SJCRH30 (cell line): Measurements from ENCODE around the gene SLC66A2. TPM values are rescaled to one million over a fixed set of nuclear protein-coding genes. Genes with fewer than 3 reads are reported as not detected.

Experiments
- DNase-seq, 2 experiments: peaks; one replicate each; pipeline ENCODE4 v3.0.0-alpha.2; 2015 to 2020
- H3K27ac ChIP-seq: fragments of 250-450 bp; sonication (Bioruptor Pico); 2 replicates; pipeline ENCODE4 v1.5.1; 2020; ENCODE audit warnings: mild to moderate bottlenecking, moderate library complexity
- H3K27me3 ChIP-seq: fragments of 250-450 bp; sonication (Bioruptor Pico); 2 replicates; pipeline ENCODE4 v1.5.1; 2020; ENCODE audit warnings: mild to moderate bottlenecking, moderate library complexity
- H3K36me3 ChIP-seq: fragments of 250-450 bp; sonication (Bioruptor Pico); 2 replicates; pipeline ENCODE4 v1.5.1; 2020; ENCODE audit warnings: mild to moderate bottlenecking, moderate library complexity
- H3K4me1 ChIP-seq: fragments of 250-450 bp; sonication (Bioruptor Pico); 2 replicates; pipeline ENCODE4 v1.5.1; 2020; ENCODE audit warnings: mild to moderate bottlenecking, moderate library complexity
- H3K4me3 ChIP-seq: fragments of 250-450 bp; sonication (Bioruptor Pico); 2 replicates; pipeline ENCODE4 v1.5.1; 2020; ENCODE audit warnings: mild to moderate bottlenecking, moderate library complexity
- H3K9me3 ChIP-seq: fragments of 250-450 bp; sonication (Bioruptor Pico); replicated peaks from 2 replicates; pipeline ENCODE4 v1.5.1; 2020; ENCODE audit warnings: mild to moderate bottlenecking, moderate library complexity
- total RNA-seq: library from RNA; depleted of rRNA; stranded (reverse); fragments of >200 nt; shearing (Covaris generic); gene quantifications from 2 replicates; pipeline ENCODE4 v1.2.3, GENCODE V29; 2014

SLC66A2 gene
- total RNA-seq, 1 experiment from 2014 or later = 16.3 TPM

DNA sequence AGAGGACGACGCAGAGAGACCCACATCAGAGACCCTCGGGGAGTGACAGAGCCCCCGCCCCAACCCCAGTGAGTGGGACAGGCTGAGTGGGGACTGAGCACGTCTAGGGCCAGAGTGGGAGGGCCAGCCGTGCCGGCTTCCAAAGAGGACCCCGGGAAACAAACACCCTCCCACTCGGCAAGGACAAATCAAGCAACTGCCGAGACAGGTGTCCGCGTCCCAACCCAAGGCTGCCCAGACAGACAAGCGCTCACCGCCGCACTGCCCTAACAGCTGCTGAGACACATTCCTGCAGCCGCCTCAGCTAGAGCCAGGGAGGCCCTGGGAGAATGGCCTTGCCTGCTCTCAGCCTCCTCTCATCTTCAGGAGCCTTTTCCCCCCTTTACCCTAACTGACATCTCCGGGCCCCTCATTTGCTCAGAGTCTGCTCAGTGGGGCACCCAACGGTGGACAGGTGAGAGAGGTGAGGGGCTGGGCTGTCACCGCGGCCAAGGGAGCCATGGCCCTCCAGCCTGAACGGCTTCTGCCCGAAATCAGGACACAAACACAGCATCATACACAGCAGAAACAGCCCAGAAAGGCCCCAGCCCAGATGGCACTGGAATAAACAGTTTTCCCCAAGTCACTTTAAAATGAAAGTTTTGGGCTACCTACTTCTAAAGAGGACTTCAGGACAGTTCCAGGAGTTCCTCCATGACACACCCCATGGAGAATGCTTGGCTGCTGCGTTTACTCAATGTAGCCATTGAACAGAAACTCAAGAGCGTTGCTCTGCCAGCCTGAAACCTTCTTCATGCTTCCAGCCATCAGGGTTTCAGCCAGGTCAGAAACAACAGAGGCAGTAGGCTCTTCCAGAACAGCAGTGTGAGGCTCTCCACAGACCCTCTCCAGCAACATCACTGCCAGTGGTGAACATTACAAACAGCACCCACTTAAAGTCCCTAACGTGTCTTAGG lies 23.6 kb downstream of the SLC66A2 start:
- Histone ChIP-seq H3K4me1 (peaks cover 19% of the 10 kb centered on the region), H3K9me3 (peaks cover 11% of the 10 kb centered on the region; the same call in 1 of the 2 replicates), H3K27me3 (no peaks in the 10 kb centered on the region), H3K4me3 (peak overlapping the region; percentile 41), H3K36me3 (no peaks in the 10 kb centered on the region), H3K27ac (peak overlapping the region; percentile 64)
- peak; percentile 81 to 85 for DNase-seq

DNA sequence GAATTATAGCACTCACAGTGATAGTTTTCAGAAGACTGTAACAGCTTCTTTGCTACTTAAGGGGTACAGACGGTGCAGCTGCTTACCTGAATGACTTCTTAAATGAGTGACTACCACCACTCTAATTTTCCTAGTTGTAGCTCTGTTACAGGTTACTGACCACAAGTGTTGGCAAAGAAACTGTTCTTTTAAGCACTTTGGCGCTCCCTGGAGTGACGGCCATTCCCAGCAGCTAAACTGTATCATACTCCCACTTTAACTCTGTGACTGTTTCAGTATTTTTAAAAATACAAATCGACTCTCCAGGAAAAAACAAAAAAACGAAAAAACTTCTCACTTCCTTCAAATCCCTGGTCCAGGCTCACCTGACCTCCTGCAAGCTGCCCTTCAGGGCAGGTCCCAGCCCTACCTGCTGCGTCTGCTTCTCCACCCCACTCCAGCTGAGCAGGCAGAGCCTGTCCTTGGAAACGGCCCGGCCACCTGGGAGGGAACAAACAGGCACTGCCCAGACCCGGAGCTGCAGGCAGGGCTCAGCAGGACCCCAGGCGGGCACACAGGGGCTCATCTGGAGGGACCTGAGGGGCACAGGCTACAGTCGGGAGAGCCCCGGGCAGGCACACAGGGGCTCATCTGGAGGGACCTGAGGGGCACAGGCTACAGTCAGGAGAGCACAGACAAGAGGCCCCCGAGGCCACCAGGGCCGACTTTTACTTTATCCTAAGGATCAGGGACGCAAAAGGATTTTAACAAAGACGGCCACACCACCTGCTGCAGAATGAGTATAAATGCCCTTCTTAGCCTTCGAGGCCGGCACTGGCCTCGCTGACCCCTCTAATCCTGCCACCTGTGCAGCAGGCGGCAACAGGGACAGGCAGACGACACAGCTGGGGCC lies 24.5 kb downstream of the SLC66A2 start:
- DNase-seq = no peak
- Histone ChIP-seq H3K9me3 (peaks cover 9% of the 10 kb centered on the region; the same call in 1 of the 2 replicates), H3K27me3 (no peaks in the 10 kb centered on the region), H3K27ac (peak overlapping the region; percentile 64), H3K4me1 (peaks cover 19% of the 10 kb centered on the region), H3K36me3 (no peaks in the 10 kb centered on the region), H3K4me3 (peak overlapping the region; percentile 41)

DNA sequence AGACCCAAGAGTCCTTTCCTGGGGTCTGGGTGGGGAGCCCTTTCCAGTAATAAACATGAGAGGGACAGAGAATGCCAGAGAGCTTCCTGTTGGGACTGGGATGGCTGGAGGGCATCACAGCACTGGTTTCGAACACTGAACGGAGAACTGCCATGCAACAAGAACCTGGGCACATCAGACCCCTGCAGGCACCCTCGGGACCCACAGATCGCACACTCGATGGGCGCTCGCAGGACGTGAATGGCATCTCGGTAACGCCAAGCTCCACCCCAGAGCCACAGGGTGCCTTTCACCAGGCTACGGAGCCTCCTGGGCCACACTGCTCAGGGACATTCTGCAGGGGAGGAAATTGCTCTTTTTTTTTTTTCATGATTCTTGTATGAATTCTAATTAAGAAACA lies 25.1 kb downstream of the SLC66A2 start:
- Histone ChIP-seq H3K4me3 (no peak overlapping the region), H3K36me3 (no peaks in the 10 kb centered on the region), H3K9me3 (peaks cover 9% of the 10 kb centered on the region; the same call in 1 of the 2 replicates), H3K27ac (no peak overlapping the region), H3K4me1 (peaks cover 19% of the 10 kb centered on the region), H3K27me3 (no peaks in the 10 kb centered on the region)
- DNase-seq = no peak

DNA sequence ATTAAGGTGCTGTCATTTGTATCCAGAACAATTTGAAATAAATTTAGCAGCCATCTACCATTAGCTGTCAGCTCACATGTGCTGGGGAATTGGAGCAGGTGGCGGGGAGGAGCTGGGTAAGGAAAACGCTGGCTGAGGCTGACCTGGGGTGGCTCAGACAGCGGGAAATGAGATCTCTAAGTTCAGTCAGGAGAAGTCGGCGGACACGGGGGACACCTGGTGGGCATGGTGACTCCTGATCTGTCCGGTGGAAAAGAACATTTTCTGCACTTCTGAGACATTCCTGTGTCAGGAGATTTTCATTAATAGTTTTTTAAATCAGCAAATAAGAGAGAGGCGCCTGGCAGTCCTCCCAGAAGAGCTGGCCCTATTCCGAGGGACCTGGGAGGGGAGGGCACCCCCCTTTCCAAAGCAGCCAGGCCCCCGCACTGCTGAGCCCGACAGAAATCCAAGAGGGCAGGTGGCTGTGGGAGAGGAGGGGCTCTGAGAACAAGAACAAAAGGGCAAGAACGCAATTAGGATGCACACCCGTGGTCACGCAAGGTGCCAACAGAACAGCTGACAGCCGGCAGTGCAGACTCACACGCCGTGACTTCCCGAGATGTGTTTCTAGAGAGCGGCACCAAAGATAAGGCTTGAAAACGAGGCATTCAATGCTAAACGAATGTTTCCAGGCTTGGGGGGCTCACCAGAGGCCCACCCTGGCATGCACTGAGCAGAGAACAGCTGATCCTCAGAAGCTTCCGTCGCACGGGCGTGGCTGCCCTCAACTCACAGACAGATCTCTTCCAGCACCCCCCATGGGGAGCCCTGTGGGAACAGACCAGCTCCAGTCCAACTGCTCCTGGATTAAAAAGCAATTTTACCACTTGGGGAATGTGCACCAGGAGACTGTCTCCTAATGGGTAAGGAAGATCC lies 26.4 kb downstream of the SLC66A2 start:
- peak overlapping the region; percentile 13; the same call in 1 of the 2 replicates for H3K27ac ChIP-seq
- no peaks in the 10 kb centered on the region for H3K27me3 ChIP-seq
- DNase-seq = peak; percentile 41 to 56
- no peaks in the 10 kb centered on the region for H3K36me3 ChIP-seq
- H3K4me3 ChIP-seq = no peak overlapping the region
- H3K4me1 ChIP-seq = peaks cover 19% of the 10 kb centered on the region
- peaks cover 8% of the 10 kb centered on the region; the same call in 1 of the 2 replicates for H3K9me3 ChIP-seq

DNA sequence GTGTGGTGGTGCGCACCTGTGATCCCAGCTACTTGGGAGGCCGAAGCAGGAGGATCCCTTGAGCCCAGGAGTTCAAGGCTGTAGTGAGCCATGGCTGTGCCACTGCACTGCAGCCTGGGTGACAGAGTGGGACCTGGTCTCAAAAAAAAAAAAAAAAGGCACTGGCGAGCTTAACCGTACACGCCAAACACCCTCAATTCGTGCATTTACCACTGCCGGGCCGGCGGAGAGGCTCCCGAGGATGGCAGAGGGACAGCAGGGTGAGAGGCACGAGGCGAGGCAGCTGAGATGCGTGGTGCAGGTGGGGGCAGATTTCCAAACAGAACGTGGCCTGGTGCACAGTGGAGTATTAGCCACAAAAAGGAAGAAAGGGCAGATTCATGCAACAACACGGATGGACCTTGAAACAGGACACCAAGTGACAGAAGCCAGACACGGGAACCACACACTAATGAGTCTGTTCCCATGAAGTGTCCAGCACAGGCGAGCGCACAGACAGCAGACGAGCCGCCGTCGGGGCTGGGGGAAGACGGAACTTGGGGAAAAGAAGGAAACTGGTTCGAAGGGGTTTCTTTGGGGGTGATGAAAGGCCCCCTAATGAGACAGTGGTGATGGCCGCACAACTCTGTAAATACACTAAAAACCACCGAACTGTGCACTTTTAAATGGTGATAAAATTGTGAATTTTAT lies 27.4 kb downstream of the SLC66A2 start:
- no peak for DNase-seq
- H3K36me3 ChIP-seq = no peaks in the 10 kb centered on the region
- H3K9me3 ChIP-seq = no peaks in the 10 kb centered on the region

DNA sequence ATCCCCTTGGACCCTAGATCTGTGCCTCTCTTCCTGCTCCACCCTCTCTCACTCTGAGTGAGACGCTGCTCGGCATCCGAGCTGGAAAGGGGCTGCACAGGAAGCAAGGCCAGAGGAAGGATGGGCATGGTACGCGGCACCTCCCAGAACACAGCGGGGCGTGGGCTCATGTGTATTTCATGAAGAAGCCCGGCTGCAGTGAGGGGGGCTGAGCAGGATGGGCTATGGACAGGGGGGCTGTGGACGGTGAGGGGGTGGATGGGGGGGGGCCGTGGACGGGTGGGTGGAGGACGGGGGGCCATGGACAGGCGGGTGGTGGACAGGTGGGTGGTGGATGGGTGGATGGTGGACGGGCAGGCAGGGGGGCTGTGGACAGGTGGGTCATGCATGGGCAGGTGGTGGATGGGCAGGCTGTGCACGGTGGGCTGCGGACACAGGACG lies 28.5 kb downstream of the SLC66A2 start:
- no peak overlapping the region for H3K4me3 ChIP-seq
- DNase-seq = no peak
- H3K27ac ChIP-seq = no peak overlapping the region
- H3K9me3 ChIP-seq = no peaks in the 10 kb centered on the region
- H3K27me3 ChIP-seq = no peaks in the 10 kb centered on the region
- H3K4me1 ChIP-seq = peaks cover 16% of the 10 kb centered on the region
- no peaks in the 10 kb centered on the region for H3K36me3 ChIP-seq

More for the DNA sequence above, 27.4 kb downstream of the SLC66A2 start:
- H3K27me3 ChIP-seq = no peaks in the 10 kb centered on the region
- H3K4me3 ChIP-seq = no peak overlapping the region
- no peak overlapping the region for H3K27ac ChIP-seq
- H3K4me1 ChIP-seq = peaks cover 19% of the 10 kb centered on the region

DNA sequence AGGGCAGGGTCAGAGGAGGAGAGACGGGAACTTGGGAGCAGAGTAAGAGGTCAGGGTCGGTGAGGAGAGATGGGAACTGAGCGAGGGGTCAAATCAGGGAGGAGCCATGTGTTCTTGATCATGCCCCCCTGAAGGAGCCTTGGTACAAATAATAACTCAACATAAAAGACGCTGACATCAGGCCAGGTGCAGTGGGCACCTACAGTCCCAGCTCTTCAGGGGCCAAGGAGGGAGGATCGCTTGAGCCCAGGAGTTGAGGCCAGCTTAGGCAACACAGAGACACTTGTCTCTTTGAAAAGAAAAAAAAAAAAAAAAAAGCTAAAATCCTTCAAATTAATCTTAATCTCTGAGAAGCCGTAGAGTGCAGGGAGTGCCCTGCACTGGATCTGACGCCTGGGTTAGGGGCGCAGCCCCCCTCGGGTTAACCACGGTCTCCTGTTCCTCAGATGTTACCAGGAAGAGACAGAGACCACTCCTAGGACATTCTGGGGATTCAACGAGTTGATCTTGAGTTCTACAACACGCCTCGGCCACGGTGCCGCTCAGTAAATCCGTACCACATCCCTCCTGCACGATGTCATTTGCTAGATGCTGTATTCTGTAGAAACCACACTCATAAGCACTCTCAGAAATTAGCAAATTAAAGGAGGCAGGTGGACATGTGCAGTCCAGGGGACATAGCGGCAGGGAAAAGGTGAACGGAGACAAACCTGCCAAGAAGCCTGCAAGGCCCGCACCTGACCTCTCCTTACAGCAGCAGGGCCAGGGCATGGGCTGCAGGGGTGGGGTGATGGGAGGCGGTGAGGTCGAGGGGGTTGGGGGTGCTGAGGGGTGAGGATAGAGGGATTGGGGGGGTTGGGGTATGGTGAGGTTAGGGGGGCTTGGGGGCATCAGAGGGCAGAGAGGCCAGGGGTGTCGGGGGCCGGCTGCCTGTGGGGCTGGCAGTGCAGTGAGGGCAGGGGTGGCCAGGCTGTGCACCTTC lies 29.2 kb downstream of the SLC66A2 start:
- Histone ChIP-seq H3K27ac (no peak overlapping the region), H3K36me3 (no peaks in the 10 kb centered on the region), H3K4me1 (peaks cover 12% of the 10 kb centered on the region), H3K27me3 (no peaks in the 10 kb centered on the region), H3K4me3 (no peak overlapping the region), H3K9me3 (no peaks in the 10 kb centered on the region)
- no peak for DNase-seq

DNA sequence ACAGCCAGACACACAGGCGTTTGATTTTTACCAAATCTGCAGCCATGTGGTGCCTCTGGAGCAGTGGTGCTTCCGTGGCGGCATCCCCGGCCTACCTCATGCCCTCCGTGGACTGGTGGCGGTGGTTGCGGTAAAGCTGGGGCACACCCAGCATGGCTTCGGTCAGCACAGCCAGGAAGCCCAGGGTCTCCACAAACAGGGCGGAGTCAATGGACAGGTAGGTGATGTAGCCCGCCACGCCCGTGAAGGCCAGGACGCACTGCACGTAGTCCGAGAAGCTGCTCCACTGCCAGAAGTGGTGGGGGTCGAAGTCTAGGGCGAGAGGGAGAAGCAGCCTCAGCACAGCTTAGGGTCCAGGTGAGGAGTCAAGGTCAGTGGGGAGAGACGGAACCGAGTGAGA lies 32.4 kb downstream of the SLC66A2 start:
- H3K27ac ChIP-seq = no peak overlapping the region
- no peak overlapping the region for H3K4me3 ChIP-seq
- H3K36me3 ChIP-seq = no peaks in the 10 kb centered on the region
- no peaks in the 10 kb centered on the region for H3K9me3 ChIP-seq
- H3K4me1 ChIP-seq = no peaks in the 10 kb centered on the region
- DNase-seq = no peak
- no peaks in the 10 kb centered on the region for H3K27me3 ChIP-seq

DNA sequence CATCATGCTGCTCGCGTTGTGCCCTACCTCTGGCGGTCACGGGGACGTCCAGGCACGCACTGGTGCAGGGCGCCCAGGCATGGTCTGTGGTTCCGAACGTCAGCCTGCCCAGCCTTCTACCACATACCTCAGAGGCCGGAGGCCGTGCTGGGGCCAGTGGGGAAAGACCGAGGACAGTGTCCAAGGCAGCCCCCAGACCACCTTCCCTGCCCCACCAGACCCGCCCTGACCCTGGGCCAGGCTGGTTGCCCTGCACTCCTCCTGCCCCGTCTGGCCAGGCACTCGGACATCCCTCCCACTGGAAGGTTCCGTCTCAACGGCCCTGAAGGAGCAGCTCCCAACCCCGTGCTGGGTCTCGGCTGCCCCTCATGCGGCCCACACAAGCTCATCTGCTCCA lies 32.8 kb downstream of the SLC66A2 start:
- Histone ChIP-seq H3K4me1 (no peaks in the 10 kb centered on the region), H3K4me3 (no peak overlapping the region), H3K9me3 (no peaks in the 10 kb centered on the region), H3K27ac (no peak overlapping the region), H3K36me3 (no peaks in the 10 kb centered on the region), H3K27me3 (no peaks in the 10 kb centered on the region)
- no peak for DNase-seq

DNA sequence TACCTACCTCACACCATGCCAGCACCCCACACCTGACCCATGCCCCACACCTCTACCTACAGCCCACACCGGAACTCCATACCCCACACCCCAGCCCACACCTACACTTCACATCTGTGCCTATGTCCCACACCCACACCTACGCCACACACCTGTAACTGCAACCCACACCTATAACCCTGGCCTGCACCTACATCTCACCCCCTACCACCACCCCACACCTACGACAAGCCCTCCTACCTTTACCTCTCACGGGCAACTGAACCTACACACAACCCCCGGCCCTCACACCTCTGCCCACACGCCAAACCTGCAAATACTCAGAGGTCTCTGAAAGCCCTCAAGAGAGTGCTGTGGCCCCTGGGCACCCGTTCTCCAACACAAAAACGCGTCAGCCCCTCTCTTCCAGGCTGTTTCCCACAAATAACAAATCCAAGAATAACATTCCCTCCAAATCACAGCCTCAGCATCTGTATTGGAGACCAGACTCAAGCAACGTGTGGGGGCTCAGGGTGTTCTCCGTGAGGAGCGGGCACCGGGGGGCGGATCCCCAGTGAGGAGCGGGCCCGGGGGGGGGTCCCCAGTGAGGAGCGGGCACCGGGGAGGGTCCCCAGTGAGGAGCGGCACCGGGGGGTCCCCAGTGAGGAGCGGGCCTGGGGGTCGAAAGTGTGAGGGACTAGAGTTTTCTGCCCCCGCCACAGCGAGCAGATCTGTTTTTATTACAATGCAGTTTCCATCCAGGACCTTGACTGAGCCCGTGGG lies 33.4 kb downstream of the SLC66A2 start:
- no peak for DNase-seq
- Histone ChIP-seq H3K9me3 (no peaks in the 10 kb centered on the region), H3K4me3 (no peak overlapping the region), H3K27me3 (no peaks in the 10 kb centered on the region), H3K27ac (no peak overlapping the region), H3K36me3 (no peaks in the 10 kb centered on the region), H3K4me1 (no peaks in the 10 kb centered on the region)

DNA sequence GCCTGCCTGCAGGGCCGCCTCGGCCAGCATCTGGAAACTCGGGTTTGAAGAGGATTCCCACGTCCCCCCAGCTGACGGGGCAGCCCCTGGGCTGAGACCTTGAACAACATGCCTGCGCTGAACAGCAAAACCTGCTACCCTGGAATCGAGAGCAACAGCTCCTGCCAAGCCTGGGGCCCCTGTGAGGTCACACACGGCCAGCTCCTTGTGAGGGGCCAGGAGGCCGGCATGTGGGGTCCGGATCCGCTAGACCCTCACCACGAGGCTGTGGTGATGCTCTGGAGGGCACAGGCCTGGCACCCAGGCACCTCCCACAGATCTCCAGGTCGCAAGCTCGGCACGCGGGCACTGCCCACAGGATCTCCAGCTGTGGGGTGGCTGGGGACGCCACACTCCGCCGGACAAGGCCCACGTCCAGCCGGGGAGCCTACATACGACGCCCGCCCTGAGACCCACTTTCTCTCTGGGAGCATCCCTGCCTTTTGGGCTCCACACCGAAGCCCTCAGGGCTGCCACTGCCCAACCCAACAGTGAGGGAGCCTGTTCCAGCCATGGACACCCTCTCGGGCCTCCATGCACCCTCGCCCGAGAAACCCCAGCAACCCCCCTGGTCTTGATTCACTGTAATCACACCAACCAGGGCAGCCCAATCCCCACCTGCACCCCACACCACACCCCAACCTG lies 34.1 kb downstream of the SLC66A2 start:
- Histone ChIP-seq H3K27me3 (no peaks in the 10 kb centered on the region), H3K4me1 (no peaks in the 10 kb centered on the region), H3K9me3 (no peaks in the 10 kb centered on the region), H3K27ac (no peak overlapping the region), H3K36me3 (no peaks in the 10 kb centered on the region), H3K4me3 (no peak overlapping the region)
- no peak for DNase-seq
